GM21390 (cell line): ENCODE results near the gene EXOC1.
"Not testable (repeated sequence)": the region's sequence is repeated elsewhere in the genome, so short reads cannot be mapped to it uniquely, and the experiment has no call there.

Experiments used
- ATAC-seq: cut with Tn5 transposase; IDR thresholded peaks from one replicate; pipeline ENCODE4 v1.9.1; 2021; ENCODE audit not compliant: unreplicated experiment

EXOC1 gene

GRCh38 chr4:55853484-55854046, at the start of gene EXOC1:
Gene EXOC1, plus strand, starts transcription at chr4:55853648. Its CDS starts 4,676 bp downstream, at chr4:55858324.
- peak; percentile 99 for ATAC-seq

GRCh38 chr4:55807556-55807955, 45.9 kb upstream of the EXOC1 start:
- ATAC-seq, result no peak

- no peak for ATAC-seq
Measured at GRCh38 chr4:55808186-55808585, 45.3 kb upstream of the EXOC1 start.

- no peak for ATAC-seq
Measured at GRCh38 chr4:55808632-55809031, 44.8 kb upstream of the EXOC1 start.

- no peak for ATAC-seq
Measured at GRCh38 chr4:55817691-55818090, 35.8 kb upstream of the EXOC1 start.

GRCh38 chr4:55819634-55820033, 33.8 kb upstream of the EXOC1 start, which contains the start of gene EXOC1L:
Gene EXOC1L, plus strand, starts transcription at chr4:55819790. Its CDS starts 237 bp downstream, at chr4:55820027.
- no peak for ATAC-seq

- no peak for ATAC-seq
Measured at GRCh38 chr4:55820279-55820678, 33.2 kb upstream of the EXOC1 start.

GRCh38 chr4:55822329-55822728, 31.1 kb upstream of the EXOC1 start:
- ATAC-seq, result no peak

- no peak for ATAC-seq
Measured at GRCh38 chr4:55824865-55825264, 28.6 kb upstream of the EXOC1 start.

GRCh38 chr4:55826986-55827385, 26.5 kb upstream of the EXOC1 start:
- ATAC-seq, result no peak

- ATAC-seq, result no peak
Measured at GRCh38 chr4:55827582-55827981, 25.9 kb upstream of the EXOC1 start.

- no peak for ATAC-seq
Measured at GRCh38 chr4:55830048-55830447, 23.4 kb upstream of the EXOC1 start.

- ATAC-seq, result no peak
Measured at GRCh38 chr4:55830716-55831115, 22.7 kb upstream of the EXOC1 start.

- ATAC-seq, result no peak
Measured at GRCh38 chr4:55834086-55834795, 19.2 kb upstream of the EXOC1 start.

- no peak for ATAC-seq
Measured at GRCh38 chr4:55837903-55838302, 15.5 kb upstream of the EXOC1 start.

- no peak for ATAC-seq
Measured at GRCh38 chr4:55838356-55838755, 15.1 kb upstream of the EXOC1 start.

- no peak for ATAC-seq
Measured at GRCh38 chr4:55838952-55839351, 14.5 kb upstream of the EXOC1 start.

- no peak for ATAC-seq
Measured at GRCh38 chr4:55840956-55841355, 12.5 kb upstream of the EXOC1 start.

- ATAC-seq, result not testable (repeated sequence)
Measured at GRCh38 chr4:55841373-55842239, 11.8 kb upstream of the EXOC1 start.

GRCh38 chr4:55842312-55842711, 11.1 kb upstream of the EXOC1 start:
- ATAC-seq, result not testable (repeated sequence)

- no peak for ATAC-seq
Measured at GRCh38 chr4:55849724-55850123, 3.7 kb upstream of the EXOC1 start.

GRCh38 chr4:55851885-55852284, 1.6 kb upstream of the EXOC1 start:
- no peak for ATAC-seq
